H1 (cell line): ENCODE results near the gene OGFR. TPM values are rescaled to one million over a fixed set of nuclear protein-coding genes. Genes with fewer than 3 reads are reported as not detected.

Experiments used
- E2F6 ChIP-seq: IDR thresholded peaks from 2 replicates; pipeline ENCODE4 v1.6.1; 2012; ENCODE audit warnings: inconsistent platforms
- SAP30 ChIP-seq: fragments of 300-600 bp; sonication (generic); IDR thresholded peaks from 2 replicates; pipeline ENCODE4 v1.7.1; 2012; ENCODE audit warnings: low read length, moderate library complexity, mild to moderate bottlenecking, inconsistent platforms; ENCODE audit not compliant: insufficient read depth, insufficient replicate concordance
- polyA plus RNA-seq, 7 experiments: library from polyadenylated mRNA; depleted of rRNA in 3 of 7; stranded (reverse) in 5 of 7; unstranded in 2 of 7; fragments of >200 nt in 5 of 7; fragments of 200-250 nt in 2 of 7; gene quantifications; 1 replicate in 5 of 7; 2 replicates in 1 of 7; 4 replicates in 1 of 7; pipeline versions ENCODE4 v1.2.1 to v1.2.3, GENCODE V29; 2011 to 2013; ENCODE audit warnings: missing spikeins in 2 of 7, mixed read lengths in 2 of 7
- total RNA-seq: library from RNA; stranded (reverse); fragmentation: NEBNext Ultra II Directional; extraction: Animal tissue kit (Norgen Biotek cat#: 25700); gene quantifications from 2 replicates; pipeline ENCODE4 v1.2.1, GENCODE V29; 2021

The OGFR gene
- total and polyA plus RNA-seq, 2 of the 8 experiments (the other 6 are each of a cell fraction or from before 2014, with no cell fraction given), result 13.9 to 25.1 TPM

GRCh38 chr20:62780204-62780603 is 24.4 kb upstream of the OGFR start (continued):
- TF ChIP-seq E2F6 (no peak), SAP30 (no peak)
